Suprapubic skin (tissue), 3 donors: ENCODE data around the gene NAT9.

ENCODE experiments used
- POLR2A ChIP-seq, 2 donors: fragments of 450-650 bp; IDR thresholded peaks; one replicate each; pipeline ENCODE4 v1.6.1; 2017; ENCODE audit warnings: antibody characterized with exemption in 2 of 2, mild to moderate bottlenecking in 2 of 2, moderate library complexity in 2 of 2
- TF ChIP-seq, protein P1 (sequence below), 2 donors: fragments of 200-600 bp in 1 of 2; fragments of 450-650 bp in 1 of 2; sonication (generic) in 1 of 2; IDR thresholded peaks; one replicate each; pipeline ENCODE4 v1.5.1; 2016 to 2019; ENCODE audit warnings: antibody characterized with exemption in 2 of 2, mild to moderate bottlenecking in 1 of 2, moderate library complexity in 1 of 2

DNA sequence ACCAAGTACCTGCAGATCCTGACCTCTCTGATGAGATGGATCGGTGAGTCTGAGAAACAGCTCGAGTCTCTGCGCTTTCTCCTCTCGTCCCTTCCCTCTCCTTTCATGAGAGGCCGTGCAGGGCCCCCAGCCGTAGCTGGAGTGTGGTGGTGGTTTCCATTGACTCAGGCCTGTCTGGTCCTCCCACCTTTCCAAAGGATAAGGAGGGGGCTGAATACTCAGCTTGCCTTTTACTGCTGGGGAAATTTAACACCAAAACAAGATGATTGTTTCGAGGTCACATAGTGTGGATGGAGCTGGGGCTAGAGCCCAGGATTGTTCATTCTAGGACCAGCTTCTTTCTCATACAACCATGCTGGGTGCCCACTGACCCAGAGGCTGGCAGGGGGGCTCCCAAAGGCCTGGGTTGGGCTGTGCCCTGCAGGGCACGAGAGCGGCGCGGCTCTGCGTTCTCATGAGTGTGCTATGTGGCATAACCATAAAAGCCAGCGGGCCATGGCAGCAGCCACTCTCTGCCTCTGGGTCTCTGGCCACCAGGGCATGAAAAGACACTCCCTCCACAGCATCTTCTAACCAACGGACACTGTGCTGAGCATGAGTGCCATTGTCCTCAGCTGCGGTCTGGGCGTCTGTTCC, 43.8 kb upstream of the NAT9 start:
- no peak for TF ChIP-seq POLR2A (IDR thresholded peaks at IDR 0.05)
- TF ChIP-seq, protein P1, sequence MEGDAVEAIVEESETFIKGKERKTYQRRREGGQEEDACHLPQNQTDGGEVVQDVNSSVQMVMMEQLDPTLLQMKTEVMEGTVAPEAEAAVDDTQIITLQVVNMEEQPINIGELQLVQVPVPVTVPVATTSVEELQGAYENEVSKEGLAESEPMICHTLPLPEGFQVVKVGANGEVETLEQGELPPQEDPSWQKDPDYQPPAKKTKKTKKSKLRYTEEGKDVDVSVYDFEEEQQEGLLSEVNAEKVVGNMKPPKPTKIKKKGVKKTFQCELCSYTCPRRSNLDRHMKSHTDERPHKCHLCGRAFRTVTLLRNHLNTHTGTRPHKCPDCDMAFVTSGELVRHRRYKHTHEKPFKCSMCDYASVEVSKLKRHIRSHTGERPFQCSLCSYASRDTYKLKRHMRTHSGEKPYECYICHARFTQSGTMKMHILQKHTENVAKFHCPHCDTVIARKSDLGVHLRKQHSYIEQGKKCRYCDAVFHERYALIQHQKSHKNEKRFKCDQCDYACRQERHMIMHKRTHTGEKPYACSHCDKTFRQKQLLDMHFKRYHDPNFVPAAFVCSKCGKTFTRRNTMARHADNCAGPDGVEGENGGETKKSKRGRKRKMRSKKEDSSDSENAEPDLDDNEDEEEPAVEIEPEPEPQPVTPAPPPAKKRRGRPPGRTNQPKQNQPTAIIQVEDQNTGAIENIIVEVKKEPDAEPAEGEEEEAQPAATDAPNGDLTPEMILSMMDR (IDR thresholded peaks at IDR 0.05) = no peak
